ENCODE measurements around the gene GTF2H1. TPM values are rescaled to one million over a fixed set of nuclear protein-coding genes. Genes with fewer than 3 reads are reported as not detected.

The GTF2H1 gene
- total and polyA plus RNA-seq, 9 of the 15 experiments (the other 6 are each of a cell fraction or from before 2014, with no cell fraction given): 56.9 to 126 (median 92.1) TPM

- TF ChIP-seq REST (IDR thresholded peaks at IDR 0.05; ENCODE audit: borderline replicate concordance): peak; percentile 62
- no peak for TF ChIP-seq REST (CRISPR knock-in tag; IDR thresholded peaks at IDR 0.05; ENCODE audit: low read depth)
- peak in 1 of 2 experiments; percentile 82; a peak in 2 of 4 replicates for TF ChIP-seq TEAD1 (CRISPR knock-in tag; IDR thresholded peaks at IDR 0.05)
- no peak for TF ChIP-seq MYNN (IDR thresholded peaks at IDR 0.05)
- no peak for TF ChIP-seq MYNN (CRISPR knock-in tag; IDR thresholded peaks at IDR 0.05)
- TF ChIP-seq TSHZ1 (CRISPR knock-in tag; IDR thresholded peaks at IDR 0.05): no peak
- TF ChIP-seq KAT2B (IDR thresholded peaks at IDR 0.05; ENCODE audit: low read depth, low read length): no peak
- no peak for TF ChIP-seq THRAP3 (IDR thresholded peaks at IDR 0.05; ENCODE audit: borderline replicate concordance)
- TF ChIP-seq NFXL1 (CRISPR knock-in tag; IDR thresholded peaks at IDR 0.05): no peak
- TF ChIP-seq STAT5A (IDR thresholded peaks at IDR 0.05; ENCODE audit: borderline replicate concordance, low read length): no peak
- no peak for TF ChIP-seq CREB1 (IDR thresholded peaks at IDR 0.05)
- peak; percentile 43; the same call in 1 of the 2 replicates for TF ChIP-seq CREB1 (CRISPR knock-in tag; IDR thresholded peaks at IDR 0.05)
- TF ChIP-seq SETDB1 (IDR thresholded peaks at IDR 0.05; ENCODE audit: low read length): no peak
- TF ChIP-seq RBM22 (IDR thresholded peaks at IDR 0.05; ENCODE audit: low read depth, low read length, poor library complexity, severe bottlenecking): peak; percentile 24
- TF ChIP-seq SMARCA4 (IDR thresholded peaks at IDR 0.05): no peak; the same call in 1 of the 2 replicates
- TF ChIP-seq CHD2 (IDR thresholded peaks at IDR 0.05; ENCODE audit: low read depth, low read length): no peak
- TF ChIP-seq TAF15 (IDR thresholded peaks at IDR 0.05; ENCODE audit: low read depth, low read length): peak; percentile 75; the same call in 1 of the 2 replicates
These were observed 73.6 kb downstream of the GTF2H1 start (continued) for GRCh38 chr11:18395735-18396504.

Measured in K562 (cell line).